WTC11 (cell line): Measurements from ENCODE around the gene AMOTL1.

ENCODE experiments used
- CREB1 ChIP-seq: sonication (generic); formaldehyde crosslinking; IDR thresholded peaks from 2 replicates; pipeline ENCODE4 v1.8.0; 2023; ENCODE audit warnings: mild to moderate bottlenecking, missing genetic modification reagents
- CTCF ChIP-seq: fragments of 200-600 bp; IDR thresholded peaks from 2 replicates; pipeline ENCODE4 v1.8.0; 2022; ENCODE audit warnings: antibody characterized with exemption
- E2F4 ChIP-seq: sonication (generic); formaldehyde crosslinking; IDR thresholded peaks from 2 replicates; pipeline ENCODE4 v1.8.1; 2022; ENCODE audit warnings: low read depth, mild to moderate bottlenecking, moderate library complexity, missing genetic modification reagents, borderline replicate concordance
- FOXP1 ChIP-seq: sonication (generic); formaldehyde crosslinking; IDR thresholded peaks from 2 replicates; pipeline ENCODE4 v1.8.0; 2022; ENCODE audit warnings: missing genetic modification reagents, mild to moderate bottlenecking, moderate library complexity, borderline replicate concordance
- IRF2 ChIP-seq: sonication (generic); formaldehyde crosslinking; IDR thresholded peaks from 2 replicates; pipeline ENCODE4 v1.8.0; 2022; ENCODE audit warnings: low read depth, missing genetic modification reagents, borderline replicate concordance
- MAX ChIP-seq: sonication (generic); formaldehyde crosslinking; IDR thresholded peaks from 2 replicates; pipeline ENCODE4 v1.8.0; 2022; ENCODE audit warnings: mild to moderate bottlenecking, missing genetic modification reagents
- MYBL2 ChIP-seq: sonication (generic); formaldehyde crosslinking; IDR thresholded peaks from 2 replicates; pipeline ENCODE4 v1.8.1; 2023; ENCODE audit warnings: mild to moderate bottlenecking, moderate library complexity, missing genetic modification reagents
- TEAD1 ChIP-seq: sonication (generic); formaldehyde crosslinking; IDR thresholded peaks from 2 replicates; pipeline ENCODE4 v1.8.0; 2022; ENCODE audit warnings: mild to moderate bottlenecking, missing genetic modification reagents
- ZBTB43 ChIP-seq: sonication (generic); formaldehyde crosslinking; IDR thresholded peaks from 2 replicates; pipeline ENCODE4 v1.8.1; 2023; ENCODE audit warnings: mild to moderate bottlenecking, missing genetic modification reagents
- ZNF138 ChIP-seq: sonication (generic); formaldehyde crosslinking; conservative IDR thresholded peaks from 2 replicates; pipeline ENCODE4 v1.8.1; 2022; ENCODE audit warnings: mild to moderate bottlenecking, moderate library complexity, missing genetic modification reagents

- no peak for TF ChIP-seq ZBTB43
- no peak for TF ChIP-seq FOXP1 (CRISPR knock-in tag)
- no peak for TF ChIP-seq ZNF138 (CRISPR knock-in tag)
- no peak for TF ChIP-seq MYBL2 (CRISPR knock-in tag)
- no peak for TF ChIP-seq TEAD1
- TF ChIP-seq CREB1, result no peak
- TF ChIP-seq CTCF, result no peak
- no peak for TF ChIP-seq MAX
- no peak for TF ChIP-seq IRF2 (CRISPR knock-in tag)
- TF ChIP-seq E2F4 (CRISPR knock-in tag), result no peak
Measured at GRCh38 chr11:94791216-94791889, 23.2 kb downstream of the AMOTL1 start.
